HEK293 (cell line): Measurements from ENCODE around the gene REST.

Experiments
- HOXD13 ChIP-seq: sonication (generic); formaldehyde crosslinking; IDR thresholded peaks from 2 replicates; pipeline ENCODE4 v1.8.0; 2022; ENCODE audit warnings: missing genetic modification reagents, borderline replicate concordance
- INSM2 ChIP-seq: fragments of 450-650 bp; formaldehyde crosslinking; IDR thresholded peaks from 2 replicates; pipeline ENCODE4 v1.5.1; 2016; ENCODE audit warnings: missing biosample characterization, missing genetic modification characterization
- KLF1 ChIP-seq: fragments of 450-650 bp; formaldehyde crosslinking; IDR thresholded peaks from 2 replicates; pipeline ENCODE4 v1.5.1; 2016; ENCODE audit warnings: missing biosample characterization, missing genetic modification characterization
- MZF1 ChIP-seq: fragments of 450-650 bp; formaldehyde crosslinking; IDR thresholded peaks from 2 replicates; pipeline ENCODE4 v1.5.1; 2017; ENCODE audit warnings: missing biosample characterization, missing genetic modification characterization, borderline replicate concordance
- PRDM10 ChIP-seq: fragments of 450-650 bp; formaldehyde crosslinking; IDR thresholded peaks from 2 replicates; pipeline ENCODE4 v1.5.1; 2016; ENCODE audit warnings: missing biosample characterization, missing genetic modification characterization
- SCRT2 ChIP-seq: fragments of 450-650 bp; formaldehyde crosslinking; IDR thresholded peaks from 2 replicates; pipeline ENCODE4 v1.5.1; 2016; ENCODE audit warnings: missing biosample characterization, missing genetic modification characterization
- YY1 ChIP-seq: fragments of 450-650 bp; formaldehyde crosslinking; IDR thresholded peaks from 2 replicates; pipeline ENCODE4 v1.5.1; 2018; ENCODE audit warnings: missing biosample characterization, missing genetic modification characterization
- ZBTB8A ChIP-seq: fragments of 450-650 bp; formaldehyde crosslinking; IDR thresholded peaks from 2 replicates; pipeline ENCODE4 v1.5.1; 2016; ENCODE audit warnings: missing biosample characterization, missing genetic modification characterization
- ZFP69B ChIP-seq: fragments of 450-650 bp; formaldehyde crosslinking; IDR thresholded peaks from 2 replicates; pipeline ENCODE4 v1.5.1; 2016; ENCODE audit warnings: missing biosample characterization, missing genetic modification characterization
- ZNF157 ChIP-seq: fragments of 450-650 bp; formaldehyde crosslinking; IDR thresholded peaks from 2 replicates; pipeline ENCODE4 v1.5.1; 2016; ENCODE audit warnings: missing biosample characterization, missing genetic modification characterization
- ZNF175 ChIP-seq: fragments of 450-650 bp; formaldehyde crosslinking; IDR thresholded peaks from 2 replicates; pipeline ENCODE4 v1.5.1; 2016; ENCODE audit warnings: missing biosample characterization, missing genetic modification characterization
- ZNF19 ChIP-seq: fragments of 450-650 bp; formaldehyde crosslinking; IDR thresholded peaks from 2 replicates; pipeline ENCODE4; 2016; ENCODE audit warnings: missing biosample characterization, missing genetic modification characterization, low read depth
- ZNF202 ChIP-seq: fragments of 450-650 bp; formaldehyde crosslinking; IDR thresholded peaks from 2 replicates; pipeline ENCODE4 v1.5.1; 2016; ENCODE audit warnings: missing biosample characterization, missing genetic modification characterization, borderline replicate concordance
- ZNF211 ChIP-seq: fragments of 450-650 bp; formaldehyde crosslinking; IDR thresholded peaks from 2 replicates; pipeline ENCODE4 v1.5.1; 2016; ENCODE audit warnings: low read depth, missing biosample characterization, missing genetic modification characterization
- ZNF221 ChIP-seq: fragments of 450-650 bp; formaldehyde crosslinking; IDR thresholded peaks from 2 replicates; pipeline ENCODE4 v1.5.1; 2017; ENCODE audit warnings: missing biosample characterization, missing genetic modification characterization, borderline replicate concordance
- ZNF223 ChIP-seq: fragments of 450-650 bp; formaldehyde crosslinking; IDR thresholded peaks from 2 replicates; pipeline ENCODE4 v1.5.1; 2016; ENCODE audit warnings: missing biosample characterization, missing genetic modification characterization
- ZNF501 ChIP-seq: fragments of 450-650 bp; formaldehyde crosslinking; IDR thresholded peaks from 2 replicates; pipeline ENCODE4 v1.5.1; 2016; ENCODE audit warnings: missing biosample characterization, missing genetic modification characterization
- ZNF561 ChIP-seq: fragments of 450-650 bp; IDR thresholded peaks from 2 replicates; pipeline ENCODE4 v1.5.1; 2018; ENCODE audit warnings: missing biosample characterization, missing genetic modification characterization, borderline replicate concordance
- ZNF654 ChIP-seq: fragments of 450-650 bp; formaldehyde crosslinking; IDR thresholded peaks from 2 replicates; pipeline ENCODE4 v1.5.1; 2016; ENCODE audit warnings: low read depth, missing biosample characterization, missing genetic modification characterization
- ZNF677 ChIP-seq: fragments of 450-650 bp; IDR thresholded peaks from 2 replicates; pipeline ENCODE4 v1.5.0; 2018; ENCODE audit warnings: missing biosample characterization, mild to moderate bottlenecking, missing genetic modification characterization, moderate library complexity
- ZXDB ChIP-seq: fragments of 450-650 bp; formaldehyde crosslinking; IDR thresholded peaks from 2 replicates; pipeline ENCODE4 v1.5.1; 2016; ENCODE audit warnings: missing biosample characterization, missing genetic modification characterization
- TF ChIP-seq, protein P1 (sequence below): fragments of 450-650 bp; formaldehyde crosslinking; IDR thresholded peaks from 2 replicates; pipeline ENCODE4; 2016; ENCODE audit warnings: missing biosample characterization, missing genetic modification characterization
- TF ChIP-seq, protein P2 (sequence below): fragments of 450-650 bp; formaldehyde crosslinking; IDR thresholded peaks from 2 replicates; pipeline ENCODE4 v1.5.1; 2017; ENCODE audit warnings: missing biosample characterization, missing genetic modification characterization
- TF ChIP-seq, protein P3 (sequence below): fragments of 450-650 bp; formaldehyde crosslinking; IDR thresholded peaks from 2 replicates; pipeline ENCODE4 v1.5.1; 2017; ENCODE audit warnings: missing biosample characterization, missing genetic modification characterization

The REST gene

DNA sequence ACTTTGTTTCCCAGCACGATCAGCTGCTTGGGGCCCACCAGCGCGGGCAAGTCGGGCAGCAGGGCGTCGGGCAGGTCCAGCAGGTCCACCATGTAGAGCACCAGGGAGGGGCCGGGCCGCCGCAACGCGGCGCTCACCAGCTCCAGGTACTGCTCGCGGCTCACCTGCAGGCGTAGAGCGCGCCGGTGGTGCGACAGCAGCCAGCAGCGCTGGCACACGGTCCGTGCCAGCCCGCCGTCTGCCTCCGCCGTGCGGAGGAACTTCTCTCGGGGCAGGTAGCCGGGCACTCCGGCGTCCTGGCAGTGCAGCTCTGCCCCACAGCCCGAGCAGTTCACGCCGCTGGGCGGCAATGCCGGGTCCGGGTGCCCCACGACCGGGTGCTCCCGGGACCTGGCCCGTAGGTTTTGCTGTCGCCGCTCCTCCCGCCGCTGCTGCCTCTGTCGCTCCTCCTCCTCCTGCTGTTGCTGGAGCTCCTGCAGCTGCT lies 69.2 kb downstream of the REST start (continued):
- TF ChIP-seq, protein P1, sequence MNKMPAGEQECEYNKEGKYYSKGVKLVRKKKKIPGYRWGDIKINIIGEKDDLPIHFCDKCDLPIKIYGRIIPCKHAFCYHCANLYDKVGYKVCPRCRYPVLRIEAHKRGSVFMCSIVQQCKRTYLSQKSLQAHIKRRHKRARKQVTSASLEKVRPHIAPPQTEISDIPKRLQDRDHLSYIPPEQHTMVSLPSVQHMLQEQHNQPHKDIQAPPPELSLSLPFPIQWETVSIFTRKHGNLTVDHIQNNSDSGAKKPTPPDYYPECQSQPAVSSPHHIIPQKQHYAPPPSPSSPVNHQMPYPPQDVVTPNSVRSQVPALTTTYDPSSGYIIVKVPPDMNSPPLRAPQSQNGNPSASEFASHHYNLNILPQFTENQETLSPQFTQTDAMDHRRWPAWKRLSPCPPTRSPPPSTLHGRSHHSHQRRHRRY (tag by site-specific recombination) = no peak
- TF ChIP-seq ZBTB8A (tag by site-specific recombination) = peak; percentile 44; the same call in 1 of the 2 replicates
- TF ChIP-seq ZXDB = no peak
- no peak for TF ChIP-seq KLF1 (tag by site-specific recombination)
- TF ChIP-seq ZNF561 (tag by site-specific recombination) = no peak
- no peak for TF ChIP-seq INSM2 (tag by site-specific recombination)
- TF ChIP-seq YY1 = no peak
- TF ChIP-seq ZNF19 (tag by site-specific recombination) = no peak
- no peak for TF ChIP-seq ZNF157 (tag by site-specific recombination)
- TF ChIP-seq, protein P2, sequence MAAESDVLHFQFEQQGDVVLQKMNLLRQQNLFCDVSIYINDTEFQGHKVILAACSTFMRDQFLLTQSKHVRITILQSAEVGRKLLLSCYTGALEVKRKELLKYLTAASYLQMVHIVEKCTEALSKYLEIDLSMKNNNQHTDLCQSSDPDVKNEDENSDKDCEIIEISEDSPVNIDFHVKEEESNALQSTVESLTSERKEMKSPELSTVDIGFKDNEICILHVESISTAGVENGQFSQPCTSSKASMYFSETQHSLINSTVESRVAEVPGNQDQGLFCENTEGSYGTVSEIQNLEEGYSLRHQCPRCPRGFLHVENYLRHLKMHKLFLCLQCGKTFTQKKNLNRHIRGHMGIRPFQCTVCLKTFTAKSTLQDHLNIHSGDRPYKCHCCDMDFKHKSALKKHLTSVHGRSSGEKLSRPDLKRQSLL (tag by site-specific recombination) = no peak; the same call in 1 of the 2 replicates
- no peak for TF ChIP-seq ZNF223
- no peak for TF ChIP-seq HOXD13
- no peak for TF ChIP-seq ZNF175 (tag by site-specific recombination)
- TF ChIP-seq ZNF501 (tag by site-specific recombination) = 0 out of 2 replicates have a peak, but pooled peaks have one; percentile 10
- no peak for TF ChIP-seq ZNF211 (tag by site-specific recombination)
- no peak for TF ChIP-seq ZNF654 (tag by site-specific recombination)
- TF ChIP-seq PRDM10 (tag by site-specific recombination) = no peak
- TF ChIP-seq ZNF202 (tag by site-specific recombination) = no peak
- TF ChIP-seq ZNF221 (tag by site-specific recombination) = no peak
- 0 out of 2 replicates have a peak, but pooled peaks have one; percentile 26 for TF ChIP-seq ZFP69B (tag by site-specific recombination)
- no peak for TF ChIP-seq MZF1 (tag by site-specific recombination)
- TF ChIP-seq SCRT2 (tag by site-specific recombination) = no peak
- TF ChIP-seq, protein P3, sequence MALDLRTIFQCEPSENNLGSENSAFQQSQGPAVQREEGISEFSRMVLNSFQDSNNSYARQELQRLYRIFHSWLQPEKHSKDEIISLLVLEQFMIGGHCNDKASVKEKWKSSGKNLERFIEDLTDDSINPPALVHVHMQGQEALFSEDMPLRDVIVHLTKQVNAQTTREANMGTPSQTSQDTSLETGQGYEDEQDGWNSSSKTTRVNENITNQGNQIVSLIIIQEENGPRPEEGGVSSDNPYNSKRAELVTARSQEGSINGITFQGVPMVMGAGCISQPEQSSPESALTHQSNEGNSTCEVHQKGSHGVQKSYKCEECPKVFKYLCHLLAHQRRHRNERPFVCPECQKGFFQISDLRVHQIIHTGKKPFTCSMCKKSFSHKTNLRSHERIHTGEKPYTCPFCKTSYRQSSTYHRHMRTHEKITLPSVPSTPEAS (tag by site-specific recombination) = no peak
- TF ChIP-seq ZNF677 (tag by site-specific recombination) = no peak
